Adipose tissue (tissue), 3 donors: Measurements from ENCODE around the gene ANKRD26. TPM values are rescaled to one million over a fixed set of nuclear protein-coding genes. Genes with fewer than 3 reads are reported as not detected.

Experiments used
- polyA plus RNA-seq, 3 donors: library from polyadenylated mRNA; stranded (reverse); fragments of 200-250 nt; gene quantifications; one replicate each; pipeline ENCODE4 v1.2.3, GENCODE V29; 2013
- donor health status: healthy with polysubstance abuse.
- donor health status: Bipolar disorder and iron deficiency.
- donor health status: healthy.

The ANKRD26 gene
- polyA plus RNA-seq, 3 donors: 1.2 to 3.1 (median 1.4) TPM

Other genes starting within 250 kb of the ANKRD26 start
- gene ABI1, start 239.5 kb downstream of the ANKRD26 start, polyA plus RNA-seq: 10 to 100 TPM; 13.9 to 22.8 (median 21.9) TPM
- gene YME1L1, start 53.9 kb upstream of the ANKRD26 start, polyA plus RNA-seq: 10 to 100 TPM; 30.8 to 46.8 (median 43.5) TPM
- 1 to 10 TPM; 1.7 to 5.4 (median 4.5) TPM for gene MASTL, start 54.9 kb upstream of the ANKRD26 start, polyA plus RNA-seq
- 10 to 100 TPM in 2 of 3 donors, 1 to 10 TPM in 1; 6.1 to 18.9 (median 14.6) TPM for gene ACBD5, start 140.3 kb upstream of the ANKRD26 start, polyA plus RNA-seq